HG03342 (cell line): ENCODE results near the gene LCLAT1.
"Not testable (repeated sequence)": the region's sequence is repeated elsewhere in the genome, so short reads cannot be mapped to it uniquely, and the experiment has no call there.

Experiments
- ATAC-seq: cut with Tn5 transposase; IDR thresholded peaks from one replicate; pipeline ENCODE4 v1.9.1; 2021; ENCODE audit warnings: mild to moderate bottlenecking, moderate library complexity; ENCODE audit not compliant: unreplicated experiment

LCLAT1 gene

GRCh38 chr2:30633039-30633438 lies 186.0 kb downstream of the LCLAT1 start:
- no peak for ATAC-seq

- ATAC-seq, result no peak
Measured at GRCh38 chr2:30636311-30636710, 189.3 kb downstream of the LCLAT1 start.

GRCh38 chr2:30639836-30640235 lies 192.8 kb downstream of the LCLAT1 start:
- no peak for ATAC-seq

- ATAC-seq, result no peak
Measured at GRCh38 chr2:30641765-30642345, 194.8 kb downstream of the LCLAT1 start.

- ATAC-seq, result not testable (repeated sequence)
Measured at GRCh38 chr2:30643013-30643412, 196.0 kb downstream of the LCLAT1 start.

GRCh38 chr2:30643674-30644073 lies 196.6 kb downstream of the LCLAT1 start:
- no peak for ATAC-seq

GRCh38 chr2:30645081-30645744 lies 198.2 kb downstream of the LCLAT1 start:
- no peak for ATAC-seq

- ATAC-seq, result no peak
Measured at GRCh38 chr2:30645745-30646119, 198.7 kb downstream of the LCLAT1 start.

- no peak for ATAC-seq
Measured at GRCh38 chr2:30647752-30648457, 200.9 kb downstream of the LCLAT1 start.

- ATAC-seq, result no peak
Measured at GRCh38 chr2:30649278-30649677, 202.2 kb downstream of the LCLAT1 start.

- ATAC-seq, result no peak
Measured at GRCh38 chr2:30649828-30650227, 202.8 kb downstream of the LCLAT1 start.

GRCh38 chr2:30652271-30652915 lies 205.3 kb downstream of the LCLAT1 start:
- ATAC-seq, result no peak

GRCh38 chr2:30653847-30654246 lies 206.8 kb downstream of the LCLAT1 start:
- no peak for ATAC-seq

GRCh38 chr2:30654404-30654803 lies 207.4 kb downstream of the LCLAT1 start:
- ATAC-seq, result no peak

- no peak for ATAC-seq
Measured at GRCh38 chr2:30655211-30655610, 208.2 kb downstream of the LCLAT1 start.

- ATAC-seq, result no peak
Measured at GRCh38 chr2:30655660-30656059, 208.6 kb downstream of the LCLAT1 start.

- no peak for ATAC-seq
Measured at GRCh38 chr2:30656079-30656478, 209.0 kb downstream of the LCLAT1 start.

- no peak for ATAC-seq
Measured at GRCh38 chr2:30661173-30662107, 214.4 kb downstream of the LCLAT1 start.

GRCh38 chr2:30662268-30663131 lies 215.5 kb downstream of the LCLAT1 start:
- no peak for ATAC-seq

- ATAC-seq, result no peak
Measured at GRCh38 chr2:30663321-30663720, 216.3 kb downstream of the LCLAT1 start.
